SK-N-MC (cell line): Measurements from ENCODE around the gene LILRA5.
"Not testable (repeated sequence)": the region's sequence is repeated elsewhere in the genome, so short reads cannot be mapped to it uniquely, and the experiment has no call there.

Source experiments
- EZH2 ChIP-seq: fragments of 200-600 bp; sonication (generic); IDR thresholded peaks from one replicate; pipeline ENCODE4 v1.6.1; 2017; ENCODE audit warnings: antibody characterized with exemption
- FOXP2 ChIP-seq: optimal IDR thresholded peaks from 2 replicates; pipeline ENCODE3; 2011; ENCODE audit warnings: mild to moderate bottlenecking, moderate library complexity; ENCODE audit not compliant: insufficient read depth; ENCODE audit errors: extremely low read length, control extremely low read depth
- POLR2AphosphoS5 ChIP-seq: IDR thresholded peaks from 2 replicates; pipeline ENCODE4 v1.6.1; 2012; ENCODE audit warnings: mild to moderate bottlenecking, low read depth, low read length, borderline replicate concordance

DNA sequence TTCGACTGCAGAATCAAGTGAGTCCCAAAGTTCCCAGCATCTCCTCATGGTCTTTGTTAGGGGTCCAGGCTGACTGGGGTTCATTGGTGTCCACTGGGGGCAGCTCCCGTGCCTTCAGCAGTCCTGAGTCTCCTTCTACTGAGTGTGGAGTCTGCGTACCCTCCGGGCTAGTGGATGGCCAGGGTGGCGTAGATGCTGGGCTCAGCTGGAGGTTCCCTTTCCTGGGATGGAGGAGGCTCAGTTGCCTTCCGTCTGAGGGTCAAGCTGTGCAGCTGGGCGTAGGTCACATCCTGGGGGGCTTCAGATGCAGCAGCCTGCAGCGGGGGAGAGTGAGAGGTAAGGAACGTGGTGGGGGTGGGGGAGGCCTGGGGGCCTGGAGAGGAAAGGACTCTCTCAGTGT lies 38.5 kb downstream of the LILRA5 start:
- not testable (repeated sequence) for TF ChIP-seq EZH2, POLR2AphosphoS5, FOXP2
